ENCODE measurements around the gene FATE1. TPM values are rescaled to one million over a fixed set of nuclear protein-coding genes. Genes with fewer than 3 reads are reported as not detected.

The FATE1 gene
- total and polyA plus RNA-seq, 2 of the 8 experiments (the other 6 are each of a cell fraction or from before 2014, with no cell fraction given), result 0.12 TPM; not detected in 1

- TF ChIP-seq BRCA1 (IDR thresholded peaks at IDR 0.05; ENCODE audit: low read depth, low read length) (no peak), CBX8 (IDR thresholded peaks at IDR 0.05; ENCODE audit: borderline replicate concordance, low read depth, low read length) (no peak), CEBPB (IDR thresholded peaks at IDR 0.05; ENCODE audit: low read depth, low read length) (no peak), MAFK (IDR thresholded peaks at IDR 0.05; ENCODE audit: low read depth, low read length) (no peak)
Measured at GRCh38 chrX:151698485-151698884, 17.4 kb upstream of the FATE1 start (continued).

All from H1 (cell line).